H1 (cell line): ENCODE results near the gene VIPR2. TPM values are rescaled to one million over a fixed set of nuclear protein-coding genes. Genes with fewer than 3 reads are reported as not detected.
A peak's percentile ranks its signal among the peaks of the same experiment; 100 is the strongest.

Experiments
- CTCF ChIA-PET: fragments of 300-600 bp; sonication (Branson Sonifier 250); formaldehyde crosslinking; loops from one replicate; lab custom pipeline; 2021; ENCODE audit not compliant: partially characterized antibody; lab: Charles Lee
- POLR2A ChIA-PET: fragments of 300-600 bp; sonication (Branson Sonifier 250); formaldehyde crosslinking; loops from one replicate; lab custom pipeline; 2021; ENCODE audit warnings: inconsistent platforms; ENCODE audit not compliant: partially characterized antibody; lab: Charles Lee
- DNase-seq, 2 experiments: peaks; one replicate each; pipeline versions ENCODE4 v3.0.0 to v3.0.0-alpha.2; 2010 to 2022; ENCODE audit warnings: low spot score in 2 of 2, low read depth in 1 of 2, mixed read lengths in 1 of 2
- FAIRE-seq: peaks from 2 replicates; lab custom pipeline; 2011; peaks lifted over from hg19 to GRCh38; lab: Jason Lieb, UNC
- H2AFZ ChIP-seq: 2 replicates; pipeline ENCODE4 v1.8.1; 2012; ENCODE audit warnings: low read length, inconsistent platforms
- H2AK5ac ChIP-seq: 2 replicates; pipeline ENCODE4 v1.6.1; 2013; ENCODE audit warnings: low read depth, low read length
- H2BK120ac ChIP-seq: replicated peaks from 2 replicates; pipeline ENCODE3; 2013; ENCODE audit warnings: low read depth, low read length, inconsistent platforms
- H2BK12ac ChIP-seq: 2 replicates; pipeline ENCODE4 v1.6.1; 2013; ENCODE audit warnings: low read depth, low read length
- H2BK15ac ChIP-seq: 2 replicates; pipeline ENCODE4 v1.6.1; 2013; ENCODE audit warnings: low read length
- H2BK20ac ChIP-seq: 2 replicates; pipeline ENCODE4 v1.6.1; 2013; ENCODE audit warnings: low read length
- H2BK5ac ChIP-seq: 2 replicates; pipeline ENCODE4 v1.6.1; 2013; ENCODE audit warnings: low read depth, low read length
- H3K14ac ChIP-seq: 2 replicates; pipeline ENCODE4 v1.6.1; 2013; ENCODE audit warnings: inconsistent platforms; ENCODE audit not compliant: insufficient read length
- H3K18ac ChIP-seq: 2 replicates; pipeline ENCODE4 v1.6.1; 2013; ENCODE audit warnings: low read length; ENCODE audit errors: extremely low read depth
- H3K23ac ChIP-seq: 2 replicates; pipeline ENCODE4 v1.6.1; 2013; ENCODE audit warnings: inconsistent platforms; ENCODE audit not compliant: insufficient read length
- H3K23me2 ChIP-seq: 2 replicates; pipeline ENCODE4 v1.6.1; 2013; ENCODE audit warnings: low read depth, low read length
- H3K27ac ChIP-seq: 2 replicates; pipeline ENCODE4 v1.6.1; 2011; ENCODE audit warnings: low read depth, low read length, inconsistent platforms
- H3K27me3 ChIP-seq, 4 experiments: replicated peaks in 1 of 4; 1 replicate in 1 of 4; 2 replicates in 3 of 4; pipeline versions ENCODE4 v1.6.1 to v1.8.1; 2011 to 2013; ENCODE audit warnings: low read length in 3 of 4, mild to moderate bottlenecking in 3 of 4, inconsistent platforms in 2 of 4, mixed read lengths in 2 of 4, moderate library complexity in 1 of 4; ENCODE audit not compliant: control insufficient read depth in 3 of 4, insufficient read depth in 3 of 4; ENCODE audit errors: extremely low read depth in 1 of 4
- H3K36me3 ChIP-seq, 4 experiments: 2 replicates each; pipeline versions ENCODE4 v1.6.1 to v1.8.1; 2011 to 2013; ENCODE audit warnings: mild to moderate bottlenecking in 4 of 4, low read length in 3 of 4, moderate library complexity in 2 of 4, control low read depth in 1 of 4, inconsistent platforms in 1 of 4; ENCODE audit not compliant: insufficient read depth in 4 of 4, control insufficient read depth in 2 of 4
- H3K4ac ChIP-seq: replicated peaks from 2 replicates; pipeline ENCODE3; 2013; ENCODE audit warnings: low read length, low read depth, mixed read lengths, inconsistent platforms; ENCODE audit not compliant: insufficient read length
- H3K4me1 ChIP-seq, 4 experiments: replicated peaks in 1 of 4; 1 replicate in 1 of 4; 2 replicates in 3 of 4; pipeline versions ENCODE4 v1.6.1 to v1.8.1; 2011 to 2013; ENCODE audit warnings: low read length in 3 of 4, inconsistent platforms in 2 of 4, mixed read lengths in 1 of 4; ENCODE audit not compliant: insufficient read depth in 4 of 4, control insufficient read depth in 3 of 4
- H3K4me2 ChIP-seq, 2 experiments: 2 replicates each; pipeline versions ENCODE4 v1.6.1 to v1.8.1; 2011 to 2013; ENCODE audit warnings: low read depth in 2 of 2, low read length in 2 of 2, control low read depth in 1 of 2, inconsistent platforms in 1 of 2, mild to moderate bottlenecking in 1 of 2; ENCODE audit not compliant: insufficient read depth in 1 of 2
- H3K4me3 ChIP-seq, 4 experiments: fragments of 200-600, 300-600 bp in 1 of 4; sonication (generic), shearing (Covaris generic), sonication (Bioruptor Twin) in 1 of 4; 2 replicates each; pipeline versions ENCODE4 v1.5.1 to v1.8.1; 2011 to 2016; ENCODE audit warnings: low read length in 4 of 4, low read depth in 3 of 4, control low read depth in 2 of 4, inconsistent platforms in 2 of 4, mild to moderate bottlenecking in 2 of 4, mixed read lengths in 1 of 4, moderate library complexity in 1 of 4; ENCODE audit not compliant: insufficient read depth in 2 of 4; ENCODE audit errors: extremely low read depth in 1 of 4
- H3K56ac ChIP-seq: replicated peaks from 2 replicates; pipeline ENCODE3; 2013; ENCODE audit warnings: low read depth, mild to moderate bottlenecking, mixed read lengths, low read length, inconsistent platforms; ENCODE audit not compliant: insufficient read length
- H3K79me1 ChIP-seq: 2 replicates; pipeline ENCODE4 v1.6.1; 2013; ENCODE audit warnings: low read depth, low read length, control low read depth
- H3K79me2 ChIP-seq, 2 experiments: 2 replicates each; pipeline versions ENCODE4 v1.6.1 to v1.8.1; 2012 to 2013; ENCODE audit warnings: low read length in 2 of 2, mild to moderate bottlenecking in 2 of 2, inconsistent platforms in 1 of 2; ENCODE audit not compliant: insufficient read depth in 2 of 2, control insufficient read depth in 1 of 2
- H3K9ac ChIP-seq, 4 experiments: replicated peaks in 1 of 4; 1 replicate in 1 of 4; 2 replicates in 3 of 4; pipeline versions ENCODE4 v1.6.1 to v1.8.1; 2011 to 2013; ENCODE audit warnings: low read depth in 3 of 4, low read length in 3 of 4, control low read depth in 2 of 4, mild to moderate bottlenecking in 2 of 4, moderate library complexity in 2 of 4, inconsistent platforms in 1 of 4; ENCODE audit errors: extremely low read depth in 1 of 4
- H3K9me3 ChIP-seq, 2 experiments: 2 replicates each; pipeline versions ENCODE4 v1.6.1 to v1.8.1; 2012 to 2013; ENCODE audit warnings: mild to moderate bottlenecking in 2 of 2, moderate library complexity in 2 of 2, control low read depth in 1 of 2, inconsistent platforms in 1 of 2, low read depth in 1 of 2, low read length in 1 of 2, mixed read lengths in 1 of 2; ENCODE audit not compliant: insufficient read depth in 2 of 2
- H4K20me1 ChIP-seq, 2 experiments: replicated peaks in 1 of 2; 2 replicates each; pipeline versions ENCODE3 to v1.8.1; 2011 to 2013; ENCODE audit warnings: inconsistent platforms in 2 of 2, low read length in 2 of 2, mild to moderate bottlenecking in 1 of 2; ENCODE audit not compliant: insufficient read depth in 2 of 2, control insufficient read depth in 1 of 2
- H4K5ac ChIP-seq: 2 replicates; pipeline ENCODE4 v1.6.1; 2013; ENCODE audit warnings: low read length, low read depth, mixed read lengths, inconsistent platforms; ENCODE audit not compliant: insufficient read length
- H4K8ac ChIP-seq: 2 replicates; pipeline ENCODE4 v1.8.0; 2013; ENCODE audit warnings: mild to moderate bottlenecking, moderate library complexity, low read length, inconsistent platforms; ENCODE audit not compliant: insufficient read depth; ENCODE audit errors: extremely low read depth
- H4K91ac ChIP-seq: replicated peaks from 2 replicates; pipeline ENCODE3; 2013; ENCODE audit warnings: low read length, mixed read lengths, inconsistent platforms; ENCODE audit not compliant: insufficient read length
- BACH1 ChIP-seq: IDR thresholded peaks from 2 replicates; pipeline ENCODE4 v1.6.1; 2012; ENCODE audit warnings: low read length, improper control_type of control experiment
- GABPA ChIP-seq: IDR thresholded peaks from 2 replicates; pipeline ENCODE4 v1.6.1; 2011; ENCODE audit warnings: mild to moderate bottlenecking, low read length, moderate library complexity, borderline replicate concordance; ENCODE audit not compliant: insufficient read depth
- KDM4A ChIP-seq: IDR thresholded peaks from one replicate; pipeline ENCODE4 v1.7.1; 2012; ENCODE audit warnings: low read depth, mild to moderate bottlenecking, moderate library complexity, low read length, inconsistent platforms; ENCODE audit not compliant: severe bottlenecking
- SAP30 ChIP-seq: fragments of 300-600 bp; sonication (generic); IDR thresholded peaks from 2 replicates; pipeline ENCODE4 v1.7.1; 2012; ENCODE audit warnings: low read length, moderate library complexity, mild to moderate bottlenecking, inconsistent platforms; ENCODE audit not compliant: insufficient read depth, insufficient replicate concordance
- TAF7 ChIP-seq: optimal IDR thresholded peaks from 2 replicates; pipeline ENCODE3; 2011; ENCODE audit warnings: low read depth, mild to moderate bottlenecking, inconsistent platforms, low read length, moderate library complexity, borderline replicate concordance
- TCF12 ChIP-seq: IDR thresholded peaks from 2 replicates; pipeline ENCODE4 v1.6.1; 2011; ENCODE audit warnings: low read depth, mild to moderate bottlenecking, low read length
- TEAD4 ChIP-seq: IDR thresholded peaks from 2 replicates; pipeline ENCODE4 v1.6.1; 2012; ENCODE audit warnings: low read depth, low read length, inconsistent platforms, mixed read lengths
- WGBS, 2 experiments: shearing (Covaris generic) in 1 of 2; methylation state at CpG; one replicate each; pipeline versions ENCODE4 v1.1.6 to v1.1.7; 2013 to 2015; ENCODE audit warnings: low lambda C conversion rate in 2 of 2, mixed read lengths in 2 of 2, inconsistent platforms in 1 of 2, low coverage in 1 of 2, missing lambda C conversion rate in 1 of 2; ENCODE audit not compliant: insufficient replicate concordance in 2 of 2, insufficient coverage in 1 of 2, insufficient read length in 1 of 2; ENCODE audit errors: extremely low coverage in 1 of 2, missing lambda C conversion rate in 1 of 2; 5-methylcytosine and 5-hydroxymethylcytosine counted together
- polyA plus RNA-seq, 7 experiments: library from polyadenylated mRNA; depleted of rRNA in 3 of 7; stranded (reverse) in 5 of 7; unstranded in 2 of 7; fragments of >200 nt in 5 of 7; fragments of 200-250 nt in 2 of 7; gene quantifications; 1 replicate in 5 of 7; 2 replicates in 1 of 7; 4 replicates in 1 of 7; pipeline versions ENCODE4 v1.2.1 to v1.2.3, GENCODE V29; 2011 to 2013; ENCODE audit warnings: missing spikeins in 2 of 7, mixed read lengths in 2 of 7
- total RNA-seq: library from RNA; stranded (reverse); fragmentation: NEBNext Ultra II Directional; extraction: Animal tissue kit (Norgen Biotek cat#: 25700); gene quantifications from 2 replicates; pipeline ENCODE4 v1.2.1, GENCODE V29; 2021

VIPR2 gene
- total and polyA plus RNA-seq, 2 of the 8 experiments (the other 6 are each of a cell fraction or from before 2014, with no cell fraction given): 2.4 to 6.3 TPM

GRCh38 chr7:159143780-159144757 lies 598 bp downstream of the VIPR2 start:
- no peak overlapping the region; the same call in 1 of the 2 replicates for H3K18ac ChIP-seq
- H3K27me3 ChIP-seq: peaks cover 13 to 33% (median 25%) of the 10 kb centered on the region in 4 experiments
- H2AFZ ChIP-seq: no peak overlapping the region
- H3K9ac ChIP-seq: no peak overlapping the region; a peak in 2 of 7 replicates
- ChIA-PET POLR2A (no interaction called here), CTCF (interaction anchor here (1.6 kb wide), 2 partner anchors 116 to 118 kb away, joined by 3 to 4 read pairs; no protein-coding TSS in a partner anchor)
- H3K4me1 ChIP-seq: peaks cover 17 to 44% (median 29%) of the 10 kb centered on the region in 4 experiments
- DNase-seq (peak in 1 of 2 experiments; percentile 74), FAIRE-seq (no peak)
- no peak overlapping the region for H2BK15ac ChIP-seq
- H3K23ac ChIP-seq: no peak overlapping the region
- H3K56ac ChIP-seq: no peak overlapping the region
- H4K8ac ChIP-seq: no peak overlapping the region
- H3K79me2 ChIP-seq: no peaks in the 10 kb centered on the region
- peak overlapping the region; percentile 66 to 79 (median 71) for H3K4me3 ChIP-seq
- no peak overlapping the region for H3K27ac ChIP-seq
- H2AK5ac ChIP-seq: no peak overlapping the region
- H2BK120ac ChIP-seq: no peak overlapping the region
- H2BK20ac ChIP-seq: no peak overlapping the region
- no peak overlapping the region for H2BK5ac ChIP-seq
- peak overlapping the region; percentile 87 to 93 for H3K4me2 ChIP-seq
- H3K79me1 ChIP-seq: no peaks in the 10 kb centered on the region
- peaks cover 9% of the 10 kb centered on the region; the same call in 1 of the 2 replicates for H3K23me2 ChIP-seq
- no peaks in the 10 kb centered on the region for H4K20me1 ChIP-seq
- peaks cover 0 to 13% (median 0%) of the 10 kb centered on the region in 4 experiments; a peak in 3 of 8 replicates for H3K36me3 ChIP-seq
- H4K91ac ChIP-seq: no peak overlapping the region
- H4K5ac ChIP-seq: no peak overlapping the region
- H3K9me3 ChIP-seq: peaks cover 0 to 3% of the 10 kb centered on the region in 2 experiments; a peak in 1 of 4 replicates
- H2BK12ac ChIP-seq: no peak overlapping the region
- H3K14ac ChIP-seq: no peak overlapping the region
- H3K4ac ChIP-seq: no peak overlapping the region
- WGBS, 2 experiments: 2% methylated on average over 72 of the region's 97 CpGs; no CpG with 5 or more reads in 1 of the 2 experiments
- TF ChIP-seq GABPA (no peak), TEAD4 (no peak), KDM4A (peak; percentile 94), TAF7 (no peak), SAP30 (no peak), TCF12 (no peak), BACH1 (no peak)
